GM11168 (cell line): ENCODE measurements around the gene ZNF18.
"Not testable (repeated sequence)": the region's sequence is repeated elsewhere in the genome, so short reads cannot be mapped to it uniquely, and the experiment has no call there.

Experiments
- in situ Hi-C: fragments of 300-500 bp; cut with MboI; formaldehyde crosslinking; loops from one replicate; pipeline ENCODE4 v1.12.0; 2022; ENCODE audit warnings: low sequenced_read_pairs; ENCODE audit not compliant: unreplicated experiment

ZNF18 gene

GRCh38 chr17:11990363-11990983 lies 6.8 kb downstream of the ZNF18 start:
- in situ Hi-C loops, result no loop called here

DNA sequence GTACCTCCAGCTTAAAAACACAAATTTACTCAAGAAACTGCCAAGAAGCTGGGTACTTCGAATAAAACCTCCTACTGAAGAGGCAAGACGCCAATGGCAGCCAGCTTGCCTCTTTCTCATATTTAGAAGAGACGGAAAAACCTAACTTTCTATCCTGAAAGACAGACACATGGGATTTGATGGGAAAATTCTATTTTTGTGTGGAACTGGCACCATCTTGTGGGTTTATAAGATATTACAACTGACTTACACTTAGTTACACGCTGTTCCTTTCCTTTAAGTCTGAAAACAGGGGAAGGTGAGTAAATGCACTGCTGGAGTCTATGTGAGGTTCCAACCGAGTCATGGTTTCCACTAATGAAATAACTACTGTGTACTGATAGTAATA lies 10.3 kb downstream of the ZNF18 start:
- in situ Hi-C loops, result no loop called here

GRCh38 chr17:11986179-11986941 lies 10.9 kb downstream of the ZNF18 start:
- in situ Hi-C loops, result no loop called here

GRCh38 chr17:11981862-11982261 lies 15.4 kb downstream of the ZNF18 start:
- in situ Hi-C loops, result no loop called here

- in situ Hi-C loops, result no loop called here
These were observed 16.5 kb downstream of the ZNF18 start for GRCh38 chr17:11980813-11981212.

DNA sequence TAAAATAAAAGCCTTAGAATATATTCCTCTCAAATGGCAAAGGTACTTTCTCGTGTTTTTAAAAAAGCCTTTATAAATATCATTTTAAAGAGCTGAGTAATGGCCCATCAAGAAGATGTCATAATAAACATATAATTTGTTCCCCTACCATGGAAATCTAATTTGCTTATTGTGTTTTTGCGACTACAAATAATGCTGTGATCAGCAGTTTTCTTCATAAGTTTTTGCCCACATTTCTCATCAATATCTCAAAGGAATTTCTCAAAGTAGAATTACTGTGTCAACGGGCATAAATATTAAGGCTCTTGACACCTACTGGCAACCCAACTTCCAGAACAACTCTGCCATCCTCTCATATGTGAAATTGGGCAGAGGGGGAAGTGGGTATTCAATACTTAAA lies 17.5 kb downstream of the ZNF18 start:
- in situ Hi-C loops, result no loop called here

- in situ Hi-C loops, result not testable (repeated sequence)
These were observed 24.5 kb downstream of the ZNF18 start for GRCh38 chr17:11972741-11973140.

DNA sequence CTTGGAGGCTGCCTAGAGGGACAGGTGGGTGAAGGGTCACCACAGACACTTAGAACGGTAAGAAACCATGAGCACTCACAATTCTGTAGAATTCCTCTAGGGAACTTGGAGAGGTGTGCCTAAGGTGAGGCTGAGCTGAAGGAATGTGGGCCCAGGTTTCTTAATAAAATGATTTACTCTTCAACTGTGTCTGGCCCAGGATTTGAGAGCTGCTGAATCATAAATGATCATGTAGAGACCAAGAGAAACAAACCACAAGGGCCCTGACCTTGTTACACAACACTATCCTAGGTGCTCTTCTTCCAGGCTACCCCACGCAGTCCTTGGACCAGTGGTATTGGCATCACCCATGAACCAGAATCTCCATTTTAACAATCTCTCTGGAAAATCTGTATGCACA lies 27.7 kb downstream of the ZNF18 start:
- in situ Hi-C loops, result no loop called here

DNA sequence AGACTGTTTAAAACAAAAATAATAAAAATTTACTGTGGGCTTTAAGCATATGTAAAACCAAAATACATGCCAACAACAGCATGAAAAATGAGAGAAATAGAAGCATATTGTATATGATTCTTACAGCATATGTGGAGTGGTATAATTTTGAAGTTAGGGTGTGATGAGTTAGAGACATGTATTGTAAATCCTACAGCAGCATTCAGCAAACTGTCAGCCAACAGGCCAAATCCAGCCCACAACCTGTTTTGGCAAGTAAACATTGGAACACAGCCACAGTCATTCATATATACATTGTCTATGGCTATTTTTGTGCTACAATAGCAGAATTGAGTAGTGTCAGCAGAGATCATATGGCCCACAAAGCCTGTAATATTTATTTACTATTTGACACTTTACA lies 42.3 kb downstream of the ZNF18 start:
- in situ Hi-C loops, result no loop called here

GRCh38 chr17:11953924-11954323 lies 43.4 kb downstream of the ZNF18 start:
- in situ Hi-C loops, result no loop called here

GRCh38 chr17:11952610-11953009 lies 44.7 kb downstream of the ZNF18 start:
- in situ Hi-C loops, result no loop called here

GRCh38 chr17:11950771-11951519 lies 46.3 kb downstream of the ZNF18 start:
- in situ Hi-C loops, result no loop called here

- in situ Hi-C loops, result not testable (repeated sequence)
These were observed 47.7 kb downstream of the ZNF18 start for GRCh38 chr17:11949571-11949970.

DNA sequence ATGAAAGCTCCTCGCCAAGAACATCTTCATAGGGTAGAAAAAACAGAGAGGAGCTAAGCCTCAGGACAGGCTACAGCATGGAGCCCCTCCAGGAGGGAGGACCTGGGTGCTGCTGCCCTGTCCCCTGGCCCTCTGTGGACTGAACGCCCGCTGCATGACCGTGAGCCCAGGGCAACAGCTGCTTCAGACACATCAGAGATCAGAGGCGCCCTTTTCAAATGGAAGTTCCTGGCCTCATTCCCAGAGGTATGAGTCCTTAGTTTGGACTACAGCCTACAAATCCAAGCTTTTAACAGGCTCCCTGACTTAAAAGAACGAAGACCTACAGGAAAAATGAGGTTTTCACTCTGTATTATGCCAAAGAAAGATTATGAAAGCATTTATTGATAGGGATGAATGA lies 48.5 kb downstream of the ZNF18 start:
- in situ Hi-C loops, result no loop called here

GRCh38 chr17:11944587-11944986 lies 52.7 kb downstream of the ZNF18 start:
- in situ Hi-C loops, result no loop called here

GRCh38 chr17:11943759-11944347 lies 53.4 kb downstream of the ZNF18 start:
- in situ Hi-C loops, result no loop called here

GRCh38 chr17:11943086-11943485 lies 54.2 kb downstream of the ZNF18 start:
- in situ Hi-C loops, result not testable (repeated sequence)

DNA sequence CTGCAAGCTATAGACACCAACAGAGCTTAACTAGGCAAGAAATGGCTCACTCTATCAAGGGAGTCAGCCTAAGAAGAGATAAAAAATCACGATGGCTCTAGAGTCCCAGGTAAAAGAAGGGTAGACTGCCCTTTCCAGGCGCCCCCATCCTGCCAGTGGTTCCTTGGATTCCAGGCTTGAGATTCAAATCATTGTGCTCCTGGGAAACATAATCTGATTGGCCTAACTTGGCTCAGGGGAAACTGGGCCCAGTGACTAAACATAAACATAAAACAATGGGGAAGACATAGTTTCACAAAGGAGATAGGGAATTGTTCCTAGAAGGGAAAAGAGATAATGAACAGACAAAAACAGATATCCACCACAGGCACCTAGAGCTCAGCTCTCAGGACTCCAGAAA lies 56.4 kb downstream of the ZNF18 start:
- in situ Hi-C loops, result no loop called here

- in situ Hi-C loops, result no loop called here
These were observed 61.4 kb downstream of the ZNF18 start for GRCh38 chr17:11935734-11936406.

- in situ Hi-C loops, result no loop called here
These were observed 64.9 kb downstream of the ZNF18 start for GRCh38 chr17:11932337-11932898.
